ENCODE results near the gene KRT4.

Gene KRT4

DNA sequence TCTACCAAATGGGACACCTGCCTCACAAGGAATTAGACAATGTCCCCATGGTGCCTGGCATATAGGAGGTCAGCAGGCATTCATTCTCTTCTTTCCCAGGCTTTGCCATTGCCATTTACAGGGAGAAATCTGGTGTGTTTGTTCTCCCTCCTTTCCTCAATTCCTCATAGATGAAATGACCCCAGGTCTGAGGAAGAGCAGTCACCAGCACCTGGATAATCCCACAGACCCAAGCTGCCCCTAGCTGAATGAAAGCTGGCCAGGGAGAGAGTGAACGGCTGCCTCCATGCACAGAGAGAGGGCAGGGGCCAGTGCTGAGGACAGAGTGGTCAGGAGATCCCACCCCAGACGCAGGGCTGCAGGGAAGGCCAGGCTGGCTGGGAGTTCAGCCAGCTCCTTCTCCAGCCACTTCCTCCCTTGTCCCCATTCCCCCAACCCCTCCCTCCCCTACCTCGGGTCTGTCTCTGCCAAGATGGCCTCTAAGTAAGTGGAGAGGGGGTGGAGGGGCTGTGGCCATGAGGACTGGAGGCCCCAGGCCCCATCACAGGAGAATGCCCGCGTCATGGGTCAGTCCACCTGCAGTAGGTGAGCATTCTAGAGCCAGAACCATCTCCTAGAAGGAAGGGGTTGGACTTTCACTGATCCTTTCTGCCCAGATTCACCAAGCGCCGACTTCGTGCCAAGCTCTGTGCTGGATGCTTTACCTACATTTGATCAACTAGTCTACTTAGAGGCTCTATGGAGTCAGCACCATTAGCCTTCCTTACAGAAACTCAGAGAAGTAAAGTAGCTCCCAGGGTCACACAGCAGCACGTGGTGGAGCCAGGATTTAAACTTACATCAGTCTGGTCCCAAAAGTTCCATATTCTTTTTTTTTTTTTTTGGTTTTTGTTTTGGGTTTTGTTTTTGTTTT lies 2.0 kb upstream of the KRT4 start:
- H3K9me3 ChIP-seq (ENCODE audit: control extremely low read depth in 1 of 5, control insufficient read depth in 4 of 5, insufficient read depth in 2 of 5, low read depth in 1 of 5, low read length in 4 of 5) = no peaks in the 10 kb centered on the region
- H3K27me3 ChIP-seq (replicated peaks in 2 of 5; ENCODE audit: control insufficient read depth in 4 of 5, insufficient read depth in 5 of 5, low read length in 4 of 5) = peaks cover 0 to 8% (median 4%) of the 10 kb centered on the region in 5 experiments
- H3K27ac ChIP-seq (ENCODE audit: insufficient read depth in 1 of 2, low read depth in 1 of 2, low read length in 2 of 2, poor library complexity in 1 of 2, severe bottlenecking in 2 of 2) = no peak overlapping the region
- ChIA-PET CTCF (no interaction called here), POLR2A (no interaction called here)
- H3K36me3 ChIP-seq (ENCODE audit: control insufficient read depth in 4 of 4, insufficient read depth in 4 of 4, low read length in 3 of 4) = no peaks in the 10 kb centered on the region
- WGBS (ENCODE audit: insufficient coverage) = 93% methylated on average over 7 of the region's 9 CpGs
- H3K4me3 ChIP-seq (ENCODE audit: control insufficient read depth in 1 of 7, extremely low read depth in 1 of 7, insufficient read depth in 4 of 7, low read depth in 2 of 7, low read length in 6 of 7) = no peak overlapping the region
- H3K4me1 ChIP-seq (ENCODE audit: control extremely low read depth in 1 of 4, control insufficient read depth in 4 of 4, insufficient read depth in 4 of 4, low read length in 3 of 4) = no peaks in the 10 kb centered on the region
- DNase-seq = no peak

DNA sequence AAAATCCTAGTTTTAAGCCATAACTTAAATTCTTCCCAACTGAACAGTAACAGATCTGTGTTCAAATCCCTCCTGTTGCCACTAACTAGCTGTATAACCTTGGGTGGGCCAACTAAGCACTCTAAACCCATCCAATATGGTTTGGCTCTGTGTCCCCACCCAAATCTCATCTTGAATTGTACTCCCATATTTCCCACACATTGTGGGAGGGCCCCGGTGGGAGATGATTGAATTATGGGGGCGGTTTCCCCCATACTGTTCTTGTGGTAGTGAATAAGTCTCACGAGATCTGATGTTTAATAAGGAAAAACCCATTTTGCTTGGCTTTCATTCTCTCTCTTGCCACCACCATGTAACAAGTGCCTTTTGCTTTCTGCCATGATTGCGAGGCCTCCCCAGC lies 1.2 kb upstream of the KRT4 start:
- Histone ChIP-seq H3K4me3 (ENCODE audit: control insufficient read depth in 1 of 7, extremely low read depth in 1 of 7, insufficient read depth in 4 of 7, low read depth in 2 of 7, low read length in 6 of 7) (no peak overlapping the region), H3K27ac (ENCODE audit: insufficient read depth in 1 of 2, low read depth in 1 of 2, low read length in 2 of 2, poor library complexity in 1 of 2, severe bottlenecking in 2 of 2) (no peak overlapping the region), H3K9me3 (ENCODE audit: control extremely low read depth in 1 of 5, control insufficient read depth in 4 of 5, insufficient read depth in 2 of 5, low read depth in 1 of 5, low read length in 4 of 5) (no peaks in the 10 kb centered on the region), H3K4me1 (ENCODE audit: control extremely low read depth in 1 of 4, control insufficient read depth in 4 of 4, insufficient read depth in 4 of 4, low read length in 3 of 4) (no peaks in the 10 kb centered on the region), H3K36me3 (ENCODE audit: control insufficient read depth in 4 of 4, insufficient read depth in 4 of 4, low read length in 3 of 4) (no peaks in the 10 kb centered on the region), H3K27me3 (replicated peaks in 2 of 5; ENCODE audit: control insufficient read depth in 4 of 5, insufficient read depth in 5 of 5, low read length in 4 of 5) (peaks cover 0 to 5% (median 4%) of the 10 kb centered on the region in 5 experiments)
- DNase-seq = no peak
- 100% methylated on average over 2 of the region's 4 CpGs for WGBS (ENCODE audit: insufficient coverage)
- ChIA-PET POLR2A (no interaction called here), CTCF (no interaction called here)

DNA sequence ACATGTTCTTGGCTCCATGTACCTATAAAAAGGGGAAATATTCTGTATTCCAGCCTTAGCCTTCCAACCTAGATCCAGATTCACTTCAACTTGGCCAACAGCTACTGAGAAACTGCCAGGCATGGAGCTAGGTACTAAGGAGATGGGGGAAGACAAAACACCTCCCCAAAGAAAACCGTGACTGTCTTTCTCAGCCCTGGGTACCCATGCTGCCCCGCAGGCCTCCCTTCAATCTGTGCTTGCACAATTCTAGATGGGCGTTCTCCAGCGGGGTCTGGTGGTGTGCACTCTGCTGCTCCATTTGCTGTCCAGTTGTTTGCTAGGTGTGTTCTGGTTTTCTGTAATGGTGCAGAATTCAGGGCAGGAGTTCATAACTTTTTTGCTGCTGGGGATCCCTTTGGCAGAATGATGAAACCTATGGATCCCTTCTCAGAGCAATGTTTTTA lies 817 bp upstream of the KRT4 start:
- ChIA-PET CTCF (no interaction called here), POLR2A (no interaction called here)
- Histone ChIP-seq H3K27ac (ENCODE audit: insufficient read depth in 1 of 2, low read depth in 1 of 2, low read length in 2 of 2, poor library complexity in 1 of 2, severe bottlenecking in 2 of 2) (no peak overlapping the region), H3K4me3 (ENCODE audit: control insufficient read depth in 1 of 7, extremely low read depth in 1 of 7, insufficient read depth in 4 of 7, low read depth in 2 of 7, low read length in 6 of 7) (no peak overlapping the region), H3K9me3 (ENCODE audit: control extremely low read depth in 1 of 5, control insufficient read depth in 4 of 5, insufficient read depth in 2 of 5, low read depth in 1 of 5, low read length in 4 of 5) (no peaks in the 10 kb centered on the region), H3K27me3 (replicated peaks in 2 of 5; ENCODE audit: control insufficient read depth in 4 of 5, insufficient read depth in 5 of 5, low read length in 4 of 5) (peaks cover 0 to 5% (median 1%) of the 10 kb centered on the region in 5 experiments), H3K4me1 (ENCODE audit: control extremely low read depth in 1 of 4, control insufficient read depth in 4 of 4, insufficient read depth in 4 of 4, low read length in 3 of 4) (no peaks in the 10 kb centered on the region), H3K36me3 (ENCODE audit: control insufficient read depth in 4 of 4, insufficient read depth in 4 of 4, low read length in 3 of 4) (no peaks in the 10 kb centered on the region)
- no peak for DNase-seq
- WGBS (ENCODE audit: insufficient coverage) = 83% methylated on average over 3 of the region's 4 CpGs

DNA sequence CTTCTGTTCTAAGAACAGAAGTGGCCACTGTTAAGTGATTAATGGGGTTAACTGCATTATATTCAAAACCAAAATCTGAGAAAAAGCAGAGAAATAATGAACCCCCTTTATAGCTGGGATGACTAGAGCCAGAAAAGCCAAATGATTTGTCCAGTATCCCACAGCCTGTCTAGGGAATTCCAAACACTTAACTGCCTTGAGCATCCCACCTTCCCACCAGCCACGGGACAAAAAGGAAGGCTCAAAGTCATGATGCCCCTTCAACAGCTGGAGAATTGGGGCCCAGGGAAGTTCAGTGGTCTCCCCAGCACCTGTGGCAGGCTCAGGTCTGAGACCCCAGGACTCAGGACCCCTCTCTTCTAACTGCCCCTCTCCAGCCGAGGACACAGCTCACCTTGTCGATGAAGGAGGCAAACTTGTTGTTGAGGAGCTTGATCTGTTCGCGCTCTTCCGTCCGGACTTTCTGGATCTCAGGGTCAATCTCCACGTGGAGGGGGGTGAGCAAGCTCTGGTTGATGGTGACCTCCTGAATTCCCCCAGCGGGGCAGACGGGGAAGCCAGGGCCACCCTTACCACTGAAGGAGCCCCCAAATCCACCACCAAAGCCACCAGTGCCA lies 605 bp downstream of the KRT4 start:
- WGBS (ENCODE audit: insufficient coverage) = 97% methylated on average over 6 of the region's 10 CpGs
- no peaks in the 10 kb centered on the region for H3K4me1 ChIP-seq (ENCODE audit: control extremely low read depth in 1 of 4, control insufficient read depth in 4 of 4, insufficient read depth in 4 of 4, low read length in 3 of 4)
- H3K36me3 ChIP-seq (ENCODE audit: control insufficient read depth in 4 of 4, insufficient read depth in 4 of 4, low read length in 3 of 4) = no peaks in the 10 kb centered on the region
- no peak for DNase-seq
- no peak overlapping the region for H3K4me3 ChIP-seq (ENCODE audit: control insufficient read depth in 1 of 7, extremely low read depth in 1 of 7, insufficient read depth in 4 of 7, low read depth in 2 of 7, low read length in 6 of 7)
- peaks cover 0 to 3% (median 0%) of the 10 kb centered on the region in 5 experiments for H3K27me3 ChIP-seq (replicated peaks in 2 of 5; ENCODE audit: control insufficient read depth in 4 of 5, insufficient read depth in 5 of 5, low read length in 4 of 5)
- no peaks in the 10 kb centered on the region for H3K9me3 ChIP-seq (ENCODE audit: control extremely low read depth in 1 of 5, control insufficient read depth in 4 of 5, insufficient read depth in 2 of 5, low read depth in 1 of 5, low read length in 4 of 5)
- H3K27ac ChIP-seq (ENCODE audit: insufficient read depth in 1 of 2, low read depth in 1 of 2, low read length in 2 of 2, poor library complexity in 1 of 2, severe bottlenecking in 2 of 2) = no peak overlapping the region
- ChIA-PET POLR2A (no interaction called here), CTCF (interaction anchor here (0.9 kb wide), 1 partner anchor 171 kb away, joined by 3 read pairs; no protein-coding TSS in a partner anchor)

DNA sequence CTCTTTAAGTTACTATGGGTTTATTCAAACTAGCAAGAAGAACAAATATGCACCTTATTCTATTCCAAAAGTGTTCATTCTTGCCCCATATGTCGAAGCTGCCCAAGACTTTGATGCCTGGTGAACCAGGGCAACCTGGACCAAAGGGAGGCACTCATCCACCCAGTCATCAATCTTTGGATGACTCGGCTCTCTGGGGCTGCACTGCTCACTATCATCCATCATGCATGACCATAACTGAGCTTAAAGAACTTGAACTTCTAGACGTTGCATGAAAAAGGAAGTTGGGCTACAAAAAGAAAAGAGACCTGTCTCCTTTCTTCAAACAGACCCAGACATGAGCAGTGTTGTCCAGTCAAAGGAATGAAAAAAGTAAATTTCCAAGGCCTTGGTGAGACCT lies 1.2 kb downstream of the KRT4 start:
- Histone ChIP-seq H3K9me3 (ENCODE audit: control extremely low read depth in 1 of 5, control insufficient read depth in 4 of 5, insufficient read depth in 2 of 5, low read depth in 1 of 5, low read length in 4 of 5) (no peaks in the 10 kb centered on the region), H3K4me1 (ENCODE audit: control extremely low read depth in 1 of 4, control insufficient read depth in 4 of 4, insufficient read depth in 4 of 4, low read length in 3 of 4) (no peaks in the 10 kb centered on the region), H3K27me3 (replicated peaks in 2 of 5; ENCODE audit: control insufficient read depth in 4 of 5, insufficient read depth in 5 of 5, low read length in 4 of 5) (peaks cover 0 to 3% (median 0%) of the 10 kb centered on the region in 5 experiments), H3K4me3 (ENCODE audit: control insufficient read depth in 1 of 7, extremely low read depth in 1 of 7, insufficient read depth in 4 of 7, low read depth in 2 of 7, low read length in 6 of 7) (no peak overlapping the region), H3K36me3 (ENCODE audit: control insufficient read depth in 4 of 4, insufficient read depth in 4 of 4, low read length in 3 of 4) (no peaks in the 10 kb centered on the region), H3K27ac (ENCODE audit: insufficient read depth in 1 of 2, low read depth in 1 of 2, low read length in 2 of 2, poor library complexity in 1 of 2, severe bottlenecking in 2 of 2) (no peak overlapping the region)
- CTCF ChIA-PET = interaction anchor here (0.8 kb wide), 1 partner anchor 232 kb away, joined by 3 read pairs; no protein-coding TSS in a partner anchor
- peak in 1 of 3 donors; percentile 5 for DNase-seq
- WGBS (ENCODE audit: insufficient coverage) = 42% methylated on average over 2 of the region's 3 CpGs
- POLR2A ChIA-PET = no interaction called here

DNA sequence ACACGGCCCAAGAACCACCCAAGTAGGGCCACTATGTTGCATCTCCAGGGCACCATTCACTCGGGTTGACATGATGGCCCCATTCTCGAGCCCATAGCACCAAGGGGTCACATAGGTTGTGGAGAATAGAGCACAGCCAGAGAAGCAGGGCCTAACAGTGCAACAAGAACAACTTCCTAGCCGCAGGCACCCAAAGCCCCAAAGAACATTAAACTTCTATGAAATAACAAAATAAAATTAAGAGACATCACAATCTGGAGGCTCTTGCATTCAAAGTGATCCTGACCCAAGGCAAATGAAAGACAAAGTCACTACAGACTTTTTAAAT lies 1.9 kb downstream of the KRT4 start:
- H3K27ac ChIP-seq (ENCODE audit: insufficient read depth in 1 of 2, low read depth in 1 of 2, low read length in 2 of 2, poor library complexity in 1 of 2, severe bottlenecking in 2 of 2) = no peak overlapping the region
- H3K4me3 ChIP-seq (ENCODE audit: control insufficient read depth in 1 of 7, extremely low read depth in 1 of 7, insufficient read depth in 4 of 7, low read depth in 2 of 7, low read length in 6 of 7) = no peak overlapping the region
- ChIA-PET CTCF (interaction anchor here (0.8 kb wide), 1 partner anchor 231 kb away, joined by 3 read pairs; no protein-coding TSS in a partner anchor), POLR2A (interaction anchor here (0.5 kb wide), 1 partner anchor 51 kb away, joined by 3 read pairs; no protein-coding TSS in a partner anchor)
- no peaks in the 10 kb centered on the region for H3K4me1 ChIP-seq (ENCODE audit: control extremely low read depth in 1 of 4, control insufficient read depth in 4 of 4, insufficient read depth in 4 of 4, low read length in 3 of 4)
- H3K27me3 ChIP-seq (replicated peaks in 2 of 5; ENCODE audit: control insufficient read depth in 4 of 5, insufficient read depth in 5 of 5, low read length in 4 of 5) = peaks cover 0 to 3% (median 0%) of the 10 kb centered on the region in 5 experiments
- WGBS (ENCODE audit: insufficient coverage) = 82% methylated on average over 4 of the region's 4 CpGs
- no peaks in the 10 kb centered on the region for H3K36me3 ChIP-seq (ENCODE audit: control insufficient read depth in 4 of 4, insufficient read depth in 4 of 4, low read length in 3 of 4)
- H3K9me3 ChIP-seq (ENCODE audit: control extremely low read depth in 1 of 5, control insufficient read depth in 4 of 5, insufficient read depth in 2 of 5, low read depth in 1 of 5, low read length in 4 of 5) = no peaks in the 10 kb centered on the region
- no peak for DNase-seq
